Thyroid gland (tissue), 4 donors: ENCODE data around the gene PCID2. TPM values are rescaled to one million over a fixed set of nuclear protein-coding genes. Genes with fewer than 3 reads are reported as not detected.
"Not testable (repeated sequence)": the region's sequence is repeated elsewhere in the genome, so short reads cannot be mapped to it uniquely, and the experiment has no call there.

Experiments
- DNase-seq, 2 donors: peaks; one replicate each; pipeline ENCODE4 v3.0.0-alpha.2; 2019
- H3K27ac ChIP-seq, 3 donors: fragments of 200-600 bp; sonication (generic); 1 replicate in 2 of 3; 2 replicates in 1 of 3; pipeline ENCODE4 v1.5.1; 2016 to 2019; ENCODE audit warnings: mild to moderate bottlenecking in 1 of 3, moderate library complexity in 1 of 3
- H3K27me3 ChIP-seq: fragments of 200-600 bp; sonication (generic); one replicate; pipeline ENCODE4 v1.5.1; 2019
- H3K36me3 ChIP-seq, 2 donors: fragments of 200-600 bp; sonication (generic); one replicate each; pipeline ENCODE4 v1.5.1; 2016 to 2019
- H3K4me1 ChIP-seq, 2 donors: fragments of 200-600 bp; sonication (generic); one replicate each; pipeline ENCODE4 v1.5.1; 2017 to 2019
- H3K4me3 ChIP-seq, 3 donors: fragments of 200-600 bp; sonication (generic); replicated peaks in 1 of 3; 1 replicate in 2 of 3; 2 replicates in 1 of 3; pipeline ENCODE4 v1.5.1; 2016; ENCODE audit warnings: mild to moderate bottlenecking in 1 of 3
- H3K9me3 ChIP-seq: fragments of 200-600 bp; sonication (generic); one replicate; pipeline ENCODE4 v1.5.1; 2017
- CTCF ChIP-seq, 6 experiments: fragments of 200-600 bp in 3 of 6; fragments of 450-650 bp in 3 of 6; sonication (generic) in 3 of 6; IDR thresholded peaks; one replicate each; pipeline ENCODE4 v1.5.1; 2016 to 2019; ENCODE audit warnings: antibody characterized with exemption in 6 of 6, mild to moderate bottlenecking in 2 of 6, inconsistent platforms in 1 of 6, moderate library complexity in 1 of 6
- POLR2A ChIP-seq, 2 donors: fragments of 450-650 bp; IDR thresholded peaks; one replicate each; pipeline ENCODE4 v1.6.1; 2017; ENCODE audit warnings: antibody characterized with exemption in 2 of 2, mild to moderate bottlenecking in 2 of 2, moderate library complexity in 1 of 2
- WGBS, 2 donors: methylation state at CpG; one replicate each; pipeline ENCODE4 v1.1.5; 2017; 5-methylcytosine and 5-hydroxymethylcytosine counted together
- intact Hi-C: fragments of 100-400 bp; cut with DNase I; formaldehyde crosslinking; loops from one replicate; pipeline ENCODE4 v1.15.1; 2023
- total RNA-seq, 4 donors: library from RNA; depleted of rRNA; stranded (reverse); fragments of >200 nt; gene quantifications; one replicate each; pipeline ENCODE4 v1.2.3, GENCODE V29; 2016

The PCID2 gene
- total RNA-seq, 4 donors from 2014 or later = 50.5 to 75.6 (median 56.5) TPM

DNA sequence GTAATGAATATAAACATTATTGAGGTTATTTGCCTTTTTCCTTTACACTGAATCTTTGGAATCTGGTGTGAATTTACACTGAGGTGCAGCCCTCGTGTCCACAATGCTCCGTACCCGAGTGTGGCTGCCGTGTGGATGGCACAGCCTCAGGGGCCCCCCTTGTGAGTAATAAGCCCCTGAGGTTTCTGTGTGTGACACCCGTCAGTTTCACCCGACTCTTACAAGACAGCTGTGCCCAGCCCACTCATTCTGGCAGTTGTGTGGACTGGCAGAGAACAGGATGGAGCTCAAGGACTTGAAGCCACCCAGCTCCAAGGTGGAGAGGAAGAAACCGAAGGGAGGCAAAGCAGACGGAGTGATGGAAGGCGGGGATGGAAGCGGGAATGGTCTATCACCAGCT lies 42.2 kb downstream of the PCID2 start:
- H3K9me3 ChIP-seq = no peaks in the 10 kb centered on the region
- no peak for DNase-seq
- H3K27me3 ChIP-seq = no peaks in the 10 kb centered on the region
- WGBS, 2 donors = 94% methylated on average over 10 of the region's 10 CpGs
- H3K4me1 ChIP-seq = peaks cover 6% of the 10 kb centered on the region in 2 donors
- H3K27ac ChIP-seq = no peak overlapping the region
- intact Hi-C loops = no loop called here
- H3K4me3 ChIP-seq = no peak overlapping the region
- TF ChIP-seq POLR2A (IDR thresholded peaks at IDR 0.05) = no peak
- TF ChIP-seq CTCF (IDR thresholded peaks at IDR 0.05) = no peak
- H3K36me3 ChIP-seq = no peaks in the 10 kb centered on the region

GRCh38 chr13:113164492-113164891 lies 44.0 kb downstream of the PCID2 start:
- Histone ChIP-seq H3K36me3 (no peaks in the 10 kb centered on the region), H3K9me3 (no peaks in the 10 kb centered on the region), H3K27me3 (no peaks in the 10 kb centered on the region), H3K27ac (no peak overlapping the region), H3K4me1 (no peaks in the 10 kb centered on the region), H3K4me3 (no peak overlapping the region)
- no peak for DNase-seq
- TF ChIP-seq CTCF (IDR thresholded peaks at IDR 0.05) (no peak), POLR2A (IDR thresholded peaks at IDR 0.05) (no peak)
- 76 to 85% methylated on average over 12 of the region's 12 CpGs for WGBS, 2 donors
- intact Hi-C loops = no loop called here

GRCh38 chr13:113162783-113163685 lies 45.4 kb downstream of the PCID2 start:
- Histone ChIP-seq H3K9me3 (no peaks in the 10 kb centered on the region), H3K27me3 (no peaks in the 10 kb centered on the region), H3K4me3 (no peak overlapping the region), H3K27ac (no peak overlapping the region), H3K36me3 (no peaks in the 10 kb centered on the region), H3K4me1 (no peaks in the 10 kb centered on the region)
- intact Hi-C loops = no loop called here
- no peak for DNase-seq
- WGBS, 2 donors = 30 to 36% methylated on average over 23 to 24 of the region's 25 CpGs
- TF ChIP-seq POLR2A (IDR thresholded peaks at IDR 0.05) = no peak
- no peak for TF ChIP-seq CTCF (IDR thresholded peaks at IDR 0.05)

DNA sequence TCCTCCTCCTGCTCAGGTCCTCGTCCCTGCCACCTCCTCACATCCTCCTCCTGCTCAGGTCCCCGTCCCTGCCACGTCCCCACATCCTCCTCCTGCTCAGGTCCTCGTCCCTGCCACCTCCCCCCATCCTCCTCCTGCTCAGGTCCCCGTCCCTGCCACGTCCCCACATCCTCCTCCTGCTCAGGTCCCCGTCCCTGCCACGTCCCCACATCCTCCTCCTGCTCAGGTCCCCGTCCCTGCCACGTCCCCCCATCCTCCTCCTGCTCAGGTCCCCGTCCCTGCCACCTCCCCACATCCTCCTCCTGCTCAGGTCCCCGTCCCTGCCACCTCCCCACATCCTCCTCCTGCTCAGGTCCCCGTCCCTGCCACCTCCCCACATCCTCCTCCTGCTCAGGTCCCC lies 46.5 kb downstream of the PCID2 start:
- no CpG with 5 or more reads among the region's 13 CpGs for WGBS, 2 donors

GRCh38 chr13:113161433-113161832 lies 47.0 kb downstream of the PCID2 start:
- WGBS, 2 donors = 47 to 55% methylated on average over 16 of the region's 16 CpGs
- Histone ChIP-seq H3K27ac (no peak overlapping the region), H3K36me3 (no peaks in the 10 kb centered on the region), H3K4me1 (no peaks in the 10 kb centered on the region), H3K4me3 (no peak overlapping the region), H3K27me3 (no peaks in the 10 kb centered on the region), H3K9me3 (no peaks in the 10 kb centered on the region)
- intact Hi-C loops = no loop called here
- TF ChIP-seq CTCF (IDR thresholded peaks at IDR 0.05) (no peak), POLR2A (IDR thresholded peaks at IDR 0.05) (no peak)
- no peak for DNase-seq

More for the DNA sequence above, 46.5 kb downstream of the PCID2 start:
- H3K4me3 ChIP-seq, H3K4me1 ChIP-seq, DNase-seq, H3K36me3 ChIP-seq, H3K27ac ChIP-seq, H3K27me3 ChIP-seq, H3K9me3 ChIP-seq, intact Hi-C loops: not testable (repeated sequence)
